ENCODE results near the gene GPC5. TPM values are rescaled to one million over a fixed set of nuclear protein-coding genes. Genes with fewer than 3 reads are reported as not detected.

GPC5 gene
- total and polyA plus RNA-seq, 9 of the 15 experiments (the other 6 are each of a cell fraction or from before 2014, with no cell fraction given) = 0.18 to 0.27 TPM; not detected in 7

DNA sequence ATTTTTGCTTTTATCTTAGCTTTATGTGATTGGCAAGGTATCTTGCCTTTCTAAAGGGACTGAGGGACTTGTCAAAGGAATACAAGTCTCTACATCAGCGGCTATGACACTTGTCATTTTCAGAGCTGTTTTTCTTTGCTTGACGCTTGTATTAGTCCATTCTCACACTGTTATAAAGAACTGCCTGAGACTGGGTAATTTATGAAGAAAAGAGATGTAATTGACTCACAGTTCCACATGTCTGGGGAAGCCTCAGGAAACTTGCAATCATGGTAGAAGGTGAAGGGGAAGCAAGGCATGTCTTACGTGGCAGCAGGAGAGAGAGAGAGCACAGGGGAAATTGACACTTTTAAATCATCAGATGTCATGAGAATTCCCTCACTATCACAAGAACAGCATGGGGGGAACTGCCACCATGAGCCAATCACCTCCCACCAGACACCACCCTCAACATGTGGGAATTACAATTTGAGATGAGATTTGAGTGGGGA lies 128.2 kb downstream of the GPC5 start:
- no peak for DNase-seq (ENCODE audit: extremely low read depth in 1 of 4, low spot score in 3 of 4)
- intact Hi-C loops (cut with micrococcal nuclease) = no loop called here
- 4% methylated on average over 3 of the region's 3 CpGs for WGBS (ENCODE audit: insufficient coverage, low coverage, missing lambda C conversion rate)
- no peaks in the 10 kb centered on the region for H3K4me1 ChIP-seq (replicated peaks in 1 of 2; ENCODE audit: control insufficient read depth in 2 of 2, insufficient read depth in 2 of 2, low read length in 2 of 2)
- no peak for ATAC-seq
- in situ Hi-C loops (cut with MboI) = no loop called here
- TF ChIP-seq ZNF175 (CRISPR knock-in tag; IDR thresholded peaks at IDR 0.05; ENCODE audit: low read depth) (no peak), IRF2 (CRISPR knock-in tag; IDR thresholded peaks at IDR 0.05) (peak; percentile 18; the same call in 1 of the 2 replicates), MCM3 (IDR thresholded peaks at IDR 0.05) (0 out of 2 replicates have a peak, but pooled peaks have one; percentile 1)
- TF ChIP-seq, protein P1, sequence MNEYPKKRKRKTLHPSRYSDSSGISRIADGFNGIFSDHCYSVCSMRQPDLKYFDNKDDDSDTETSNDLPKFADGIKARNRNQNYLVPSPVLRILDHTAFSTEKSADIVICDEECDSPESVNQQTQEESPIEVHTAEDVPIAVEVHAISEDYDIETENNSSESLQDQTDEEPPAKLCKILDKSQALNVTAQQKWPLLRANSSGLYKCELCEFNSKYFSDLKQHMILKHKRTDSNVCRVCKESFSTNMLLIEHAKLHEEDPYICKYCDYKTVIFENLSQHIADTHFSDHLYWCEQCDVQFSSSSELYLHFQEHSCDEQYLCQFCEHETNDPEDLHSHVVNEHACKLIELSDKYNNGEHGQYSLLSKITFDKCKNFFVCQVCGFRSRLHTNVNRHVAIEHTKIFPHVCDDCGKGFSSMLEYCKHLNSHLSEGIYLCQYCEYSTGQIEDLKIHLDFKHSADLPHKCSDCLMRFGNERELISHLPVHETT (CRISPR knock-in tag; conservative IDR thresholded peaks at IDR 0.05 in 1 of 2, IDR thresholded peaks at IDR 0.05 in 1 of 2) = 0 out of 4 replicates have a peak, but pooled peaks of 1 of the 2 experiments have one; percentile 56
- TF ChIP-seq, protein P2, sequence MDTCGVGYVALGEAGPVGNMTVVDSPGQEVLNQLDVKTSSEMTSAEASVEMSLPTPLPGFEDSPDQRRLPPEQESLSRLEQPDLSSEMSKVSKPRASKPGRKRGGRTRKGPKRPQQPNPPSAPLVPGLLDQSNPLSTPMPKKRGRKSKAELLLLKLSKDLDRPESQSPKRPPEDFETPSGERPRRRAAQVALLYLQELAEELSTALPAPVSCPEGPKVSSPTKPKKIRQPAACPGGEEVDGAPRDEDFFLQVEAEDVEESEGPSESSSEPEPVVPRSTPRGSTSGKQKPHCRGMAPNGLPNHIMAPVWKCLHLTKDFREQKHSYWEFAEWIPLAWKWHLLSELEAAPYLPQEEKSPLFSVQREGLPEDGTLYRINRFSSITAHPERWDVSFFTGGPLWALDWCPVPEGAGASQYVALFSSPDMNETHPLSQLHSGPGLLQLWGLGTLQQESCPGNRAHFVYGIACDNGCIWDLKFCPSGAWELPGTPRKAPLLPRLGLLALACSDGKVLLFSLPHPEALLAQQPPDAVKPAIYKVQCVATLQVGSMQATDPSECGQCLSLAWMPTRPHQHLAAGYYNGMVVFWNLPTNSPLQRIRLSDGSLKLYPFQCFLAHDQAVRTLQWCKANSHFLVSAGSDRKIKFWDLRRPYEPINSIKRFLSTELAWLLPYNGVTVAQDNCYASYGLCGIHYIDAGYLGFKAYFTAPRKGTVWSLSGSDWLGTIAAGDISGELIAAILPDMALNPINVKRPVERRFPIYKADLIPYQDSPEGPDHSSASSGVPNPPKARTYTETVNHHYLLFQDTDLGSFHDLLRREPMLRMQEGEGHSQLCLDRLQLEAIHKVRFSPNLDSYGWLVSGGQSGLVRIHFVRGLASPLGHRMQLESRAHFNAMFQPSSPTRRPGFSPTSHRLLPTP (IDR thresholded peaks at IDR 0.05; ENCODE audit: borderline replicate concordance, extremely low read depth, insufficient read length) = no peak
- TF ChIP-seq, protein P3, sequence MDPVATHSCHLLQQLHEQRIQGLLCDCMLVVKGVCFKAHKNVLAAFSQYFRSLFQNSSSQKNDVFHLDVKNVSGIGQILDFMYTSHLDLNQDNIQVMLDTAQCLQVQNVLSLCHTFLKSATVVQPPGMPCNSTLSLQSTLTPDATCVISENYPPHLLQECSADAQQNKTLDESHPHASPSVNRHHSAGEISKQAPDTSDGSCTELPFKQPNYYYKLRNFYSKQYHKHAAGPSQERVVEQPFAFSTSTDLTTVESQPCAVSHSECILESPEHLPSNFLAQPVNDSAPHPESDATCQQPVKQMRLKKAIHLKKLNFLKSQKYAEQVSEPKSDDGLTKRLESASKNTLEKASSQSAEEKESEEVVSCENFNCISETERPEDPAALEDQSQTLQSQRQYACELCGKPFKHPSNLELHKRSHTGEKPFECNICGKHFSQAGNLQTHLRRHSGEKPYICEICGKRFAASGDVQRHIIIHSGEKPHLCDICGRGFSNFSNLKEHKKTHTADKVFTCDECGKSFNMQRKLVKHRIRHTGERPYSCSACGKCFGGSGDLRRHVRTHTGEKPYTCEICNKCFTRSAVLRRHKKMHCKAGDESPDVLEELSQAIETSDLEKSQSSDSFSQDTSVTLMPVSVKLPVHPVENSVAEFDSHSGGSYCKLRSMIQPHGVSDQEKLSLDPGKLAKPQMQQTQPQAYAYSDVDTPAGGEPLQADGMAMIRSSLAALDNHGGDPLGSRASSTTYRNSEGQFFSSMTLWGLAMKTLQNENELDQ (CRISPR knock-in tag; IDR thresholded peaks at IDR 0.05; ENCODE audit: borderline replicate concordance) = no peak
- BruUV-seq (replicated peaks) = no TSS peak
- no peak overlapping the region for H2AFZ ChIP-seq (ENCODE audit: low read depth, low read length)
- POLR2A ChIA-PET = interaction anchor here (0.9 kb wide), 1 partner anchor 14 kb away, joined by 3 read pairs; no protein-coding TSS in a partner anchor
- no peaks in the 10 kb centered on the region for H3K9me1 ChIP-seq (ENCODE audit: control insufficient read depth, insufficient read depth, low read length)
- H3K79me2 ChIP-seq (ENCODE audit: control insufficient read depth, insufficient read depth, low read length) = no peaks in the 10 kb centered on the region
- H4K20me1 ChIP-seq (replicated peaks; ENCODE audit: control insufficient read depth, insufficient read depth, low read length) = no peaks in the 10 kb centered on the region
- H3K27ac ChIP-seq (ENCODE audit: extremely low read depth, low read depth, low read length) = no peak overlapping the region
- CTCF ChIA-PET (ENCODE audit: low intra/inter-chr PET ratio) = no interaction called here
- no peak overlapping the region for H3K9ac ChIP-seq (ENCODE audit: insufficient read depth in 1 of 2, low read depth in 2 of 2, low read length in 2 of 2)
- H3K9me3 ChIP-seq (replicated peaks; ENCODE audit: control insufficient read depth, insufficient read depth, low read depth, low read length) = peaks cover 2% of the 10 kb centered on the region; the same call in 1 of the 2 replicates
- H3K36me3 ChIP-seq (ENCODE audit: control insufficient read depth, insufficient read depth, low read length) = no peaks in the 10 kb centered on the region
- no peak for FAIRE-seq
- no peaks in the 10 kb centered on the region for H3K27me3 ChIP-seq (ENCODE audit: control insufficient read depth in 2 of 2, insufficient read depth in 2 of 2, low read length in 2 of 2)
- H3K4me2 ChIP-seq (ENCODE audit: insufficient read depth, low read length) = no peak overlapping the region
- no peak overlapping the region for H3K4me3 ChIP-seq
